GM19397 (cell line): Measurements from ENCODE around the gene SF1.

Experiments used
- ATAC-seq: cut with Tn5 transposase; IDR thresholded peaks from one replicate; pipeline ENCODE4 v1.9.1; 2021; ENCODE audit warnings: mild to moderate bottlenecking, moderate library complexity; ENCODE audit not compliant: unreplicated experiment

The SF1 gene

GRCh38 chr11:64762674-64763525 is 15.4 kb downstream of the SF1 start:
- ATAC-seq: no peak

DNA sequence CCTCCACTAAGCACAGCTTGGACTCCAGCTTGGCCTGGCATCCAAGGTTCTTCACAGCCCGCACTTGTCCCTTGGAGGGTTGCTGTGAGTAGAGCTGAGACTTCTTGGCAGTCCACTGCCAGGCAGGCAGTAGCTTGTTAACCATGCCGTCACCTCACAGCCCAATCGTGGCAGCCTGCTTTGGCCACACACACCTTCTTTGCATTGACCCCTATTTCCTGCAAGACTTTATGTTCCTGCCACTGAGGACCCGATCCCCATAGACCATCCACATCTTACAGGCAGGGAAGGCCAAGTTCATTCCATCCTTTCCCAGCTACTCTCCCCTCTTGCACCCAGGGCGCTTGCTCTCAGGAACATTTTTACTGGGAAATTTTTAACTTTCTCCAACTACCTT is 16.1 kb downstream of the SF1 start:
- no peak for ATAC-seq

GRCh38 chr11:64760759-64761420 is 17.5 kb downstream of the SF1 start:
- ATAC-seq: no peak

GRCh38 chr11:64759722-64760719 is 18.3 kb downstream of the SF1 start, which contains the start of gene PYGM:
TSS of gene PYGM (minus strand) at chr11:64759974. CDS start at chr11:64759898, 76 bp downstream.
- ATAC-seq: no peak

- ATAC-seq: no peak
Measured at GRCh38 chr11:64759131-64759721, 19.1 kb downstream of the SF1 start.

GRCh38 chr11:64758330-64759079 is 19.8 kb downstream of the SF1 start:
- ATAC-seq: no peak

GRCh38 chr11:64757549-64758329 is 20.6 kb downstream of the SF1 start:
- ATAC-seq: no peak

GRCh38 chr11:64755681-64756361 is 22.5 kb downstream of the SF1 start:
- no peak for ATAC-seq

DNA sequence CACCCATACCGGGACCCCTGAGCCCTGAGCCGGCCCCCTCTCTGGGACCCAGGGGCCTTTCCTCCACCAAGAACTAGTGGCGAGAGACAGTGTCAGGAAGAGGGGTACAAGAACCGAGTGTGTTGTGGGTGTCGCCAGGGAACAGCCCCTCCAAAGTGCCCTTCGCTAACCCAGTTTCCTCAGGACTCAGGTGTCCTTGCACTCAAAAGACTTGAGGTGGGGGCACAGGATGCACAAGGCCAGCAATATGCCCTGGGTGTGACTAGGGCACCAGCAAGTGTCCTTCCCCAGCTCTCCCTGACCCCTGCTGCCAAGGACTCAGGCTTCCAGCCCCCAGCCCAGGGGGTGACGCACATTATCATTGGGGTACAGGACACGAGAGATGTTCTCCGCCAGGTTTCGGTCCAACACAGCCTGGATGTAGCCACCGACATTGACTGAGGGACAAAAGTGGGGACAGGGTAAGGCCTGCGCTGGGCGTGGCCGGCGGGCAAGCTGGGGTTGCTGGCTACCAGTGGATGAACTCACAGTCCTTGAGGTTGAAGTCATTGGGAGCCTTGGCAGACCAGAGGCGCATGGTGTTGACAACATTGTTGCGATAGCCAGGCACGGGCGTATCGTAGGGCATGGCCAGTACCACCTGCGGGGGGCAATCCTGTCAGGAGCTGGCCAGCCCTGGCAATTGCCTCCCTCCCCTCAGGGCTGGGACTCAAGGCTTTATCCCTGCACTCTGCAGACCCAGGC is 23.3 kb downstream of the SF1 start:
- no peak for ATAC-seq

- no peak for ATAC-seq
Measured at GRCh38 chr11:64754124-64754918, 24.0 kb downstream of the SF1 start.

DNA sequence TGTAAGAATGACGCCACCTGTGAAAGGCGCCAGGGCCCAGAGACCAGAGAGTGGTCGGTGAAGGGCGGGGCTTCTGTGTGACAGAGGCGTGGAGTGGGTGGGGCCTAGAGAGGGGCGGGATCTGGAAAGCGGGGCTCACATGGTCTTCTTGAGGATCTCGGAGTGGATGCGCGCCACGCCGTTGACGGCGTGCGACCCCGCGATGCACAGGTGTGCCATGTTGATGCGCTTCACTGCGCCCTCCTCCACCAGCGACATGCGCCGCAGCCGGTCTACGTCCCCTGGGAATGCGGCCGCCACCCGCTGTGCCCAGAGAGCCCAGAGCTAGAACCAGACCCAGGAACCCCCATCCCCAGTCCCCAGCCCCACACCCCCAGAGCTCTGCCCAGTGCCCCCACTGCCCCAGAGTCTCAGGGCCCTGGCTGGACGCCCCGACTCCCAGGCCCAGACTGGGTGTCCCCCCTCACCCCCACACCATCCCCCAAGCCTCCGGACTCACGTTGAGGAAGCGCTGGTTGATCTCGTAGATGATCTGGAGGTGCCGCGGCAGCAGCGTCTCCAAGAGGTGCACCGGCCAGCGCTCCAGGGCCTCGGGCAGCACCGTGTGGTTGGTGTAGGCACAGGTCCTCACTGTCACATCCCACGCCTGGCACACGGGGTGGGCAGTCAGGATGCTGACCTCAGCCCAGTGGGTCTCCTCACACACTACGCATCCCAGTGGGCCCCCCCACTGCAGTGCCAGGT is 24.8 kb downstream of the SF1 start:
- no peak for ATAC-seq

DNA sequence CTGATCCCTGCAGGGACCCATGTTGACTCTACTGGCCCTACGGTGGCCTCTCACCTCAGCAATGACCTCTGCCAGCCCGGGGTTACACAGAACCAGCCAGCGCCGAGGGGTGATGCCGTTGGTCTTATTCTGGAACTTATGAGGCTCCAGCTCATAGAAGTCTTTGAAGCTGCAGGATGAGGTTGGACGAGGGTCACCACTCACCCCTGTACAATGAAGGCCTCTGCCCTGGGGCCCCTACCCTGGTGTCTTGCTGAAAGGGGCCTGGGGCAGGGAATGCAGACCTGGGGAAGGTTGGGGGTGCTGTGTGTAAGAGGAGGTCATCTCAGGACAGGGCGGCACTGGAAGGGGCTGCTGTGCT is 25.3 kb downstream of the SF1 start:
- no peak for ATAC-seq

DNA sequence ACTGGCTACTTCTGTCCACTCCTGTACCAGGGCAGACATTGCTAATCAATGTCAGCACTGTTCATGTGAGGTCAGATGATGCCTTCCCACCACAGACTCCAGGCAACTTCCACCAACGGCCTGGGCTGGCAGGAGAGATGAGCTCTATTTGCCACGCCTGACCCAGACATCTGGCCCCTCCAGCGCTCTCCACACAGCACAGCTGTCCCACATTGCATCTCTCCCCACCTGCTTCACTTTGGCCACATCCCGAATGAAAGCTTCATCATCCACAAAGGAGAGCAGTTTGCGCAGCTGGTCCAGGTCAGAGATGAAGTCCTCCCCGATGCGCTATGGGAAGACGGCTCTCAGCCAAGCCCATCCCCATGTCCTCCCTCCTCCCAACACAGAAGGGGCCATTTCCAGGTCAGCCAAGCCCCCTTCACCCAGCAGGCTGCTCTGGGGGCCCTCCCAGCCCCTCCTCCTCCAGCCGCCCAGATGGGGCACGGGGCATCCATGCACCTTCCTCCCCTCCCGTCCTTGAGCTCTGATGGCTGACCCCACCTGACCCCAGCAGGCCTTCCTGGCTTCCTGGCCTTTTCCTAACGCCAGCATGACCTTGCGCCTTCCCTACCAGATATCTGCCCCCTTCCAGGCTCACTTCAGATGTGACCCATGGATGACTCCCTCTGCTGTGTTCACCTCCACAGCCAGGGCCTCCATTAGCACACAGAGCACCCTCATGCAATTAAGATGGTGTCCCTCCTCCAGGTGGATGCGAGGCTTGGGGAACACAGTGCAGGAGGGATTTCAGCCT is 26.0 kb downstream of the SF1 start:
- ATAC-seq: no peak

GRCh38 chr11:64751580-64751979 is 26.8 kb downstream of the SF1 start:
- ATAC-seq: no peak

DNA sequence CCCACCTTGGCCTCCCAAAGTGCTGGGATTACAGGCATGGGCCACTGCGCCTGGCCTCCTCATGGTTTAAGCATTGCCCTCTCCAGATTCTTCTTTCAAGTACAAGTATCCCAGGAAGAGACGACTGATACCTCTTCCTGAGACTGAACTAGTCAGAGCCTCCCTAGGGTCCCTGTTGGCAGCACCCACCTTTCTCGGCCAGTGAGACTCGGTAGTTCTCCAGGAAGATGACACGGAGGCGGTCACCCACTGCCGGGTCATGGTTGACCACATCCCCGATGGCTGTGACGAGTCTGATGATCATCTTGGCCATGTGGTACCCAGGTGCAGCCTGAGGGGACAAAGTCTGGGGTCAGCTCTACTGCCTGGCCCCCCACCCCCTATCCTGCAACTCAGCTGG is 27.2 kb downstream of the SF1 start:
- no peak for ATAC-seq
